ENCODE measurements around the gene MTHFD2L. TPM values are rescaled to one million over a fixed set of nuclear protein-coding genes. Genes with fewer than 3 reads are reported as not detected.

MTHFD2L gene
- total and polyA plus RNA-seq, 10 of the 15 experiments (the other 5 are each of a cell fraction or from before 2014, with no cell fraction given), result 4.8 to 25.4 (median 14.4) TPM

DNA sequence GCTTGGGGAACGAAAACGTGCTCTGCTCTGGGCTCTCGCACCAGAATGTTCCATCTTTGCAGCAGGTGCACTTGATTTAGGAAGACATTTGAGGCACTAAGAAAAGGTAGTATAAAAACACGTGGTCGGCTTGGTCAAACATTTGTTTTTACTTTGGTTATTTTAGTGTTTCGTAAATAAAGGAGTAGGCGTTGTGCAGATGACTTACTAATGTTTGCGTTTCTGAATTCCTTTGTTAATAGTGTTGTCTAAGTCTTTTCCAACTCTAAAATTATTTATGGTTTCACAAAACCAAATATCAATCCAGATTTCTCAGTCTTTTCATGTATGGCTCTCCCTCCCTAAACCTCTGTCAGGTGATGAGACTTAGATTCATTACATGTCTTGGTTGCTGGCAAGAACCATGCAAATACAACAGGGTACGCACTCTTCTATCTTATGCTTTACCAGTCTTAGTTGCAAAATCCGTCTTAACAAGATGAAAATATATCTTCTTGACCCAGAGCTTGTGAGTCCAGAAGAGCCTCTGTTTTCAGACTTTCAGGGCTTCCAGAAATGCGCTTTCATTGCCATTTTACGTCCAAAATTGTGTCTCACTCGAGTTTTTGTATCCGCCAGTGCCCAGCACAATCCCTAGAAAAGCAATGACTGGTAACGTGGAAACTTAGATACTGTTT, 686 bp downstream of the MTHFD2L start:
- Histone ChIP-seq H3K27ac (ENCODE audit: control insufficient read depth, insufficient read depth) (peak overlapping the region; percentile 81), H3K4me3 (peak overlapping the region; percentile 74), H3K36me3 (ENCODE audit: control insufficient read depth in 2 of 2, insufficient read depth in 2 of 2, low read length in 1 of 2) (peaks cover 0 to 10% of the 10 kb centered on the region in 2 experiments; a peak in 3 of 4 replicates), H3K9me3 (replicated peaks; ENCODE audit: control insufficient read depth, insufficient read depth, low read length) (no peaks in the 10 kb centered on the region), H3K9ac (ENCODE audit: control insufficient read depth, insufficient read depth, low read length) (peak overlapping the region; percentile 89), H3K79me2 (ENCODE audit: control insufficient read depth, insufficient read depth, low read length) (peaks cover 35% of the 10 kb centered on the region), H2AFZ (ENCODE audit: control insufficient read depth, low read depth, low read length) (peak overlapping the region; percentile 53), H3K4me1 (ENCODE audit: control insufficient read depth, insufficient read depth, low read length) (peaks cover 2% of the 10 kb centered on the region; the same call in 1 of the 2 replicates), H3K4me2 (ENCODE audit: control insufficient read depth, insufficient read depth) (peak overlapping the region; percentile 96), H4K20me1 (ENCODE audit: control insufficient read depth, insufficient read depth) (no peaks in the 10 kb centered on the region), H3K27me3 (replicated peaks in 1 of 2; ENCODE audit: control insufficient read depth in 2 of 2, insufficient read depth in 2 of 2, low read length in 1 of 2) (peaks cover 0 to 3% of the 10 kb centered on the region in 2 experiments; a peak in 1 of 4 replicates)
- ATAC-seq (peak; percentile 26), FAIRE-seq (no peak), DNase-seq (ENCODE audit: low read depth, low spot score) (peak; percentile 9)
- TF ChIP-seq ASH2L (IDR thresholded peaks at IDR 0.05; ENCODE audit: borderline replicate concordance, low read depth), result 0 out of 2 replicates have a peak, but pooled peaks have one; percentile 19
- no peak for TF ChIP-seq WRNIP1 (IDR thresholded peaks at IDR 0.05; ENCODE audit: borderline replicate concordance, low read depth, low read length)
- RAD21 ChIA-PET (ENCODE audit: unreplicated experiment), result no interaction called here
- BruUV-seq (replicated peaks), result TSS peak; percentile 64
- POLR2A ChIA-PET, result no interaction called here
- 9% methylated on average over 15 of the region's 15 CpGs for WGBS (ENCODE audit: insufficient coverage, insufficient replicate concordance, low lambda C conversion rate, missing lambda C conversion rate)
- intact Hi-C loops (cut with micrococcal nuclease; ENCODE audit: unreplicated experiment) (no loop called here), in situ Hi-C loops (cut with MboI) (loop anchor here (25.0 kb wide), 1 partner anchor 1096 kb away; the partner anchor contains the start of gene COX18)
- SMC1A ChIA-PET (ENCODE audit: uncharacterized antibody, unreplicated experiment), result interaction anchor here (0.6 to 0.7 kb wide), 2 partner anchors 35 to 36 kb away, joined by 3 read pairs; no protein-coding TSS in a partner anchor
- CTCF ChIA-PET, result no interaction called here

GRCh38 chr4:74159143-74159709, 1.3 kb downstream of the MTHFD2L start:
- CTCF ChIA-PET, result interaction anchor here (1.1 kb wide), 1 partner anchor 70 kb away, joined by 3 read pairs; no protein-coding TSS in a partner anchor
- H3K27ac ChIP-seq (ENCODE audit: control insufficient read depth, insufficient read depth), result peak overlapping the region; percentile 81; the same call in 1 of the 2 replicates
- H3K79me2 ChIP-seq (ENCODE audit: control insufficient read depth, insufficient read depth, low read length), result peaks cover 35% of the 10 kb centered on the region
- peak overlapping the region; percentile 74 for H3K4me3 ChIP-seq
- POLR2A ChIA-PET, result interaction anchor here (1.1 kb wide), 1 partner anchor 10 kb away, joined by 3 read pairs; no protein-coding TSS in a partner anchor
- H3K36me3 ChIP-seq (ENCODE audit: control insufficient read depth in 2 of 2, insufficient read depth in 2 of 2, low read length in 1 of 2), result peaks cover 0 to 10% of the 10 kb centered on the region in 2 experiments; a peak in 3 of 4 replicates
- H3K4me2 ChIP-seq (ENCODE audit: control insufficient read depth, insufficient read depth), result peak overlapping the region; percentile 96
- no peak overlapping the region; the same call in 1 of the 2 replicates for H2AFZ ChIP-seq (ENCODE audit: control insufficient read depth, low read depth, low read length)
- in situ Hi-C loops (cut with MboI), result loop anchor here (25.0 kb wide), 1 partner anchor 1097 kb away; the partner anchor contains the start of gene COX18
- H3K4me1 ChIP-seq (ENCODE audit: control insufficient read depth, insufficient read depth, low read length), result peaks cover 2% of the 10 kb centered on the region; the same call in 1 of the 2 replicates
- SMC1A ChIA-PET (ENCODE audit: uncharacterized antibody, unreplicated experiment), result interaction anchor here (0.6 to 0.7 kb wide), 2 partner anchors 35 to 36 kb away, joined by 3 read pairs; no protein-coding TSS in a partner anchor
- WGBS (ENCODE audit: insufficient coverage, insufficient replicate concordance, low lambda C conversion rate, missing lambda C conversion rate), result 24% methylated on average over 2 of the region's 2 CpGs
- RAD21 ChIA-PET (ENCODE audit: unreplicated experiment), result interaction anchor here (1.5 kb wide), 1 partner anchor 583 kb away, joined by 3 read pairs; no protein-coding TSS in a partner anchor
- FAIRE-seq (no peak), ATAC-seq (no peak), DNase-seq (ENCODE audit: low read depth, low spot score) (no peak)
- H3K27me3 ChIP-seq (replicated peaks in 1 of 2; ENCODE audit: control insufficient read depth in 2 of 2, insufficient read depth in 2 of 2, low read length in 1 of 2), result peaks cover 0 to 3% of the 10 kb centered on the region in 2 experiments; a peak in 1 of 4 replicates
- H4K20me1 ChIP-seq (ENCODE audit: control insufficient read depth, insufficient read depth), result no peaks in the 10 kb centered on the region
- intact Hi-C loops (cut with micrococcal nuclease; ENCODE audit: unreplicated experiment), result no loop called here
- no TSS peak for BruUV-seq (replicated peaks)
- H3K9me3 ChIP-seq (replicated peaks; ENCODE audit: control insufficient read depth, insufficient read depth, low read length), result no peaks in the 10 kb centered on the region
- H3K9ac ChIP-seq (ENCODE audit: control insufficient read depth, insufficient read depth, low read length), result peak overlapping the region; percentile 89
- TF ChIP-seq FOXK2 (IDR thresholded peaks at IDR 0.05), result no peak
- TF ChIP-seq RAD51 (IDR thresholded peaks at IDR 0.05), result no peak
- no peak for TF ChIP-seq BCLAF1 (IDR thresholded peaks at IDR 0.05)
- TF ChIP-seq BRCA1 (IDR thresholded peaks at IDR 0.05; ENCODE audit: low read depth, low read length), result no peak
- TF ChIP-seq, protein P1, sequence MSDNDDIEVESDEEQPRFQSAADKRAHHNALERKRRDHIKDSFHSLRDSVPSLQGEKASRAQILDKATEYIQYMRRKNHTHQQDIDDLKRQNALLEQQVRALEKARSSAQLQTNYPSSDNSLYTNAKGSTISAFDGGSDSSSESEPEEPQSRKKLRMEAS (IDR thresholded peaks at IDR 0.05; ENCODE audit: low read depth, low read length), result no peak
- no peak for TF ChIP-seq TCF3 (IDR thresholded peaks at IDR 0.05; ENCODE audit: borderline replicate concordance, insufficient read depth, low read depth, low read length)
- TF ChIP-seq BCL3 (IDR thresholded peaks at IDR 0.05; ENCODE audit: borderline replicate concordance, insufficient read depth, low read depth, low read length, poor library complexity, severe bottlenecking), result no peak
